Peyer's patch (tissue), 4 donors: Measurements from ENCODE around the gene NLK. TPM values are rescaled to one million over a fixed set of nuclear protein-coding genes. Genes with fewer than 3 reads are reported as not detected.
"Not testable (repeated sequence)": the region's sequence is repeated elsewhere in the genome, so short reads cannot be mapped to it uniquely, and the experiment has no call there.

Experiments used
- DNase-seq, 3 donors: peaks; one replicate each; pipeline ENCODE4 v3.0.0-alpha.2; 2017 to 2019
- H3K27ac ChIP-seq, 4 donors: fragments of 200-600 bp; sonication (generic); one replicate each; pipeline ENCODE4 v1.5.1; 2016 to 2019
- H3K27me3 ChIP-seq, 2 donors: fragments of 200-600 bp; sonication (generic); one replicate each; pipeline ENCODE4 v1.5.1; 2019
- H3K36me3 ChIP-seq, 3 donors: fragments of 200-600 bp; sonication (generic); one replicate each; pipeline ENCODE4 v1.5.1; 2016 to 2019
- H3K4me1 ChIP-seq, 4 donors: fragments of 200-600 bp; sonication (generic); one replicate each; pipeline ENCODE4 v1.5.1; 2016 to 2019
- H3K4me3 ChIP-seq, 4 donors: fragments of 200-600 bp; sonication (generic); 1 replicate in 3 of 4; 2 replicates in 1 of 4; pipeline ENCODE4 v1.5.1; 2016 to 2019; ENCODE audit warnings: mild to moderate bottlenecking in 1 of 4
- H3K9me3 ChIP-seq, 4 donors: fragments of 200-600 bp; sonication (generic); one replicate each; pipeline ENCODE4 v1.5.1; 2016 to 2019; ENCODE audit warnings: mild to moderate bottlenecking in 1 of 4
- CTCF ChIP-seq, 6 experiments: fragments of 450-650 bp in 4 of 6; fragments of 200-600 bp in 2 of 6; sonication (generic) in 1 of 6; IDR thresholded peaks; one replicate each; pipeline ENCODE4 v1.5.1; 2017 to 2019; ENCODE audit warnings: antibody characterized with exemption in 6 of 6, mild to moderate bottlenecking in 3 of 6, moderate library complexity in 1 of 6
- POLR2A ChIP-seq, 2 donors: fragments of 450-650 bp; IDR thresholded peaks; one replicate each; pipeline ENCODE4 v1.5.1; 2017; ENCODE audit warnings: antibody characterized with exemption in 2 of 2, mild to moderate bottlenecking in 2 of 2, moderate library complexity in 2 of 2
- total RNA-seq, 4 donors: library from RNA; depleted of rRNA; stranded (reverse); fragments of >200 nt; gene quantifications; one replicate each; pipeline ENCODE4 v1.1.0, GENCODE V29; 2016

NLK gene
- total RNA-seq, 4 donors from 2014 or later, result 20.5 to 45.4 (median 27.1) TPM

- no peak for DNase-seq
- H3K9me3 ChIP-seq, result no peaks in the 10 kb centered on the region
- H3K27me3 ChIP-seq, result no peaks in the 10 kb centered on the region
- TF ChIP-seq POLR2A (IDR thresholded peaks at IDR 0.05) (no peak), CTCF (IDR thresholded peaks at IDR 0.05) (no peak)
- no peaks in the 10 kb centered on the region for H3K4me1 ChIP-seq
- no peak overlapping the region for H3K4me3 ChIP-seq
- no peak overlapping the region for H3K27ac ChIP-seq
- no peaks in the 10 kb centered on the region for H3K36me3 ChIP-seq
These were observed 111.7 kb downstream of the NLK start for GRCh38 chr17:28154214-28154613.

- not testable (repeated sequence) for H3K4me3 ChIP-seq, H3K36me3 ChIP-seq, H3K9me3 ChIP-seq, H3K4me1 ChIP-seq, H3K27me3 ChIP-seq, DNase-seq, H3K27ac ChIP-seq
These were observed 112.9 kb downstream of the NLK start for GRCh38 chr17:28155405-28155804.

- Histone ChIP-seq H3K27ac (no peak overlapping the region), H3K4me1 (no peaks in the 10 kb centered on the region), H3K27me3 (no peaks in the 10 kb centered on the region), H3K9me3 (no peaks in the 10 kb centered on the region), H3K4me3 (no peak overlapping the region), H3K36me3 (no peaks in the 10 kb centered on the region)
- DNase-seq, result no peak
- TF ChIP-seq POLR2A (IDR thresholded peaks at IDR 0.05), result no peak
- TF ChIP-seq CTCF (IDR thresholded peaks at IDR 0.05), result no peak
These were observed 116.5 kb downstream of the NLK start for GRCh38 chr17:28159004-28159403.

GRCh38 chr17:28159924-28160323 is 117.4 kb downstream of the NLK start:
- no peaks in the 10 kb centered on the region for H3K9me3 ChIP-seq
- no peak overlapping the region for H3K27ac ChIP-seq
- no peak for TF ChIP-seq CTCF (IDR thresholded peaks at IDR 0.05)
- no peak for TF ChIP-seq POLR2A (IDR thresholded peaks at IDR 0.05)
- H3K4me3 ChIP-seq, result no peak overlapping the region
- no peaks in the 10 kb centered on the region for H3K27me3 ChIP-seq
- DNase-seq, result no peak
- no peaks in the 10 kb centered on the region for H3K36me3 ChIP-seq
- no peaks in the 10 kb centered on the region for H3K4me1 ChIP-seq

- no peaks in the 10 kb centered on the region for H3K27me3 ChIP-seq
- no peaks in the 10 kb centered on the region for H3K4me1 ChIP-seq
- TF ChIP-seq CTCF (IDR thresholded peaks at IDR 0.05) (no peak), POLR2A (IDR thresholded peaks at IDR 0.05) (no peak)
- H3K9me3 ChIP-seq, result no peaks in the 10 kb centered on the region
- H3K27ac ChIP-seq, result no peak overlapping the region
- no peaks in the 10 kb centered on the region for H3K36me3 ChIP-seq
- no peak for DNase-seq
- H3K4me3 ChIP-seq, result no peak overlapping the region
These were observed 118.1 kb downstream of the NLK start for GRCh38 chr17:28160610-28161009.

- Histone ChIP-seq H3K27ac (no peak overlapping the region), H3K36me3 (no peaks in the 10 kb centered on the region), H3K4me3 (no peak overlapping the region), H3K9me3 (no peaks in the 10 kb centered on the region), H3K27me3 (no peaks in the 10 kb centered on the region), H3K4me1 (no peaks in the 10 kb centered on the region)
- TF ChIP-seq CTCF (IDR thresholded peaks at IDR 0.05) (no peak), POLR2A (IDR thresholded peaks at IDR 0.05) (no peak)
- no peak for DNase-seq
These were observed 118.8 kb downstream of the NLK start for GRCh38 chr17:28161311-28161710.
